Ovary (tissue), 3 donors: ENCODE data around the gene UROC1.

Source experiments
- CTCF ChIP-seq, 3 donors: fragments of 450-650 bp in 2 of 3; fragments of 200-600 bp in 1 of 3; IDR thresholded peaks; one replicate each; pipeline versions ENCODE4 v1.5.1 to v1.8.0; 2016 to 2022; ENCODE audit warnings: antibody characterized with exemption in 3 of 3, mild to moderate bottlenecking in 1 of 3
- EP300 ChIP-seq: sonication (generic); formaldehyde crosslinking; IDR thresholded peaks from one replicate; pipeline ENCODE4 v1.6.1; 2017; ENCODE audit warnings: antibody characterized with exemption
- POLR2A ChIP-seq: fragments of 450-650 bp; IDR thresholded peaks from one replicate; pipeline ENCODE4 v1.6.1; 2017; ENCODE audit warnings: antibody characterized with exemption, mild to moderate bottlenecking, moderate library complexity
- donor health status: DM: no; HTN: no; CAD: no.

- TF ChIP-seq CTCF (IDR thresholded peaks at IDR 0.05) (no peak), EP300 (no peak), POLR2A (no peak)
Observed at GRCh38 chr3:126548556-126549466, 31.2 kb upstream of the UROC1 start.
